ENCODE measurements around the gene PLSCR3. TPM values are rescaled to one million over a fixed set of nuclear protein-coding genes. Genes with fewer than 3 reads are reported as not detected.

Gene PLSCR3
- total RNA-seq, 2 experiments from 2014 or later, result 79.3 to 82.1 TPM

DNA sequence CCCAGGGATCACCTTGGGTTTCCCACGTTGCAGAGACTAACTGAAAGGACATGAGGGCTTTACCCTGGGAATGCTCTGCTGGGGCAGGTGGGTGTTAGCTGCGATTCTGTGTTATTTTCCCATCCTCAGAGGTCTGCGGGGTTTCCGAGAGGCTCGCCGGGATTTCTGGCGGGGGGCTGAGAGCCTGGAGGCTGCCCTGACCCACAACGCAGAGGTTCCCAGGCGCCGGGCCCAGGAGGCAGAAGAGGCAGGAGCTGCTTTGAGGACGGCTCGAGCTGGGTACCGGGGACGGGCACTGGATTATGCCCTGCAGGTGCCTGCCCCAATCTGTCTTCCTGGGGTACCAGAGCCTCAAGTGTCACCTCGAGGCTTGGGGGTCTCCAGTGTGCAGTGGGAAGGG lies 51.1 kb downstream of the PLSCR3 start:
- POLR2A ChIA-PET, result interaction anchor here (1.1 to 3.7 kb wide), 4 partner anchors 14 to 41 kb away, joined by 5 to 19 read pairs (median 9); partner anchors contain the start of genes EIF5A and NEURL4
- ATAC-seq (ENCODE audit: low read depth) (no peak), DNase-seq (no peak)
- Mint-ChIP-seq H3K36me3 (peaks cover 25% of the 10 kb centered on the region), H3K4me3 (no peak overlapping the region), H3K27me3 (no peaks in the 10 kb centered on the region), H3K4me1 (peaks cover 25% of the 10 kb centered on the region), H3K27ac (no peak overlapping the region), H3K9me3 (no peaks in the 10 kb centered on the region)

DNA sequence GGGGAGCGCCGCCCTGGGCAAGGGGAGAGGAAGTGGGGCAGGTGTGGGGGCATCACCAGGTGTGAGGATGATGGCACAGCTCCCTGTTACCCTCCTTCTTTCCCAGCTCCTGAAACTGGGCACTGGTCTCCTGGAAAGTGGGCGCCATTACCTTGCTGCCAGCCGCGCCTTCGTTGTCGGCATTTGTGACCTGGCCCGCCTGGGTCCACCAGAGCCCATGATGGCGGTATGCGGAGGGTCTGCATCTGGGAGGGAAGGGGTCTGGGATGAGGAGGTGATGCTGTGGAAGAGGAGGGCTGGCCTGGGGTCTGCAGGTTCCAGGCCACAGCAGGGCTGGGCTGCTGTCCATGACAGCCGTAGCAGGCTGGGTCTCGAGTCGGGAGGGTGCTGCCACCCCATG lies 52.5 kb downstream of the PLSCR3 start:
- Mint-ChIP-seq H3K4me3 (no peak overlapping the region), H3K9me3 (no peaks in the 10 kb centered on the region), H3K4me1 (peaks cover 31% of the 10 kb centered on the region), H3K27ac (no peak overlapping the region), H3K27me3 (no peaks in the 10 kb centered on the region), H3K36me3 (peaks cover 33% of the 10 kb centered on the region)
- ATAC-seq (ENCODE audit: low read depth) (no peak), DNase-seq (no peak)
- POLR2A ChIA-PET, result interaction anchor here (0.7 kb wide), 1 partner anchor 8 kb away, joined by 5 read pairs; no protein-coding TSS in a partner anchor

DNA sequence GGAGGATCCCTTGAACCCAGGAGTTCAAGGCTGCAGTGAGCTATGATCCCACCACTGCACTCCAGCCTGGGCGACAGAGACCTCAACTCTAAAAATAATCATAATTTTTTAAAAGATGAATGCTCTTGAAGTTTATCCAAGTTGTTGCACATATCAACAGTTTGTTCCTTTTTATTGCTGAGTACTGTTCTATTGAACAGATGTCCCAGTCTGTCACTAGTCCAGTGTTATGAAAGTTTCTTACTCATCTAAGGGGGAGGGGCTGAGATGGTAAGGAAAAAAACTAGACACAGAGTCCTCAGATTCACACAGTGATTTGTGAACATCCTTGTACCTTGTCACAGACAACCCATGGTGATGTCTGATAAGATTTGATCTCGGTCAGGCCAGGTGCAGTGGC lies 54.1 kb downstream of the PLSCR3 start:
- peak overlapping the region; percentile 61 for H3K27ac Mint-ChIP-seq
- H3K4me1 Mint-ChIP-seq, result peaks cover 40% of the 10 kb centered on the region
- ATAC-seq (ENCODE audit: low read depth) (no peak), DNase-seq (no peak)
- POLR2A ChIA-PET, result interaction anchor here (5.9 kb wide), 1 partner anchor 9 kb away, joined by 112 read pairs; no protein-coding TSS in a partner anchor
- no peaks in the 10 kb centered on the region for H3K9me3 Mint-ChIP-seq
- peaks cover 33% of the 10 kb centered on the region for H3K36me3 Mint-ChIP-seq
- H3K27me3 Mint-ChIP-seq, result no peaks in the 10 kb centered on the region
- H3K4me3 Mint-ChIP-seq, result peak overlapping the region; percentile 29

Other genes starting within 250 kb of the PLSCR3 start
- gene ASGR1, start 215.2 kb downstream of the PLSCR3 start, total RNA-seq, result 1 to 10 TPM; 1.1 to 1.5 TPM
- gene DLG4, start 174.7 kb downstream of the PLSCR3 start, total RNA-seq, result 10 to 100 TPM; 21.2 to 22.4 TPM
- gene ACADVL, start 174.6 kb downstream of the PLSCR3 start, total RNA-seq, result 100 to 1,000 TPM; 417 to 434 TPM
- 10 to 100 TPM; 62.1 to 67.3 TPM for gene DVL2, start 160.0 kb downstream of the PLSCR3 start, total RNA-seq
- gene PHF23, start 155.1 kb downstream of the PLSCR3 start, total RNA-seq, result 10 to 100 TPM; 49.9 to 50.4 TPM
- gene GABARAP, start 152.1 kb downstream of the PLSCR3 start, total RNA-seq, result 100 to 1,000 TPM; 244 to 251 TPM
- gene CTDNEP1, start 142.8 kb downstream of the PLSCR3 start, total RNA-seq, result 100 to 1,000 TPM; 157 to 160 TPM
- 10 to 100 TPM; 49.5 to 52.0 TPM for gene ELP5, start 142.3 kb downstream of the PLSCR3 start, total RNA-seq
- gene CLDN7, start 132.0 kb downstream of the PLSCR3 start, total RNA-seq, result 1 to 10 TPM; 1.7 to 2.6 TPM
- not detected for gene SLC2A4, start 112.8 kb downstream of the PLSCR3 start, total RNA-seq
- 1 to 10 TPM in 1 of 2 experiments, under 1 TPM in 1; 0.37 to 1.2 TPM for gene YBX2, start 99.9 kb downstream of the PLSCR3 start, total RNA-seq
- 100 to 1,000 TPM; 420 to 451 TPM for gene EIF5A, start 86.9 kb downstream of the PLSCR3 start, total RNA-seq
- gene GPS2, start 79.2 kb downstream of the PLSCR3 start, total RNA-seq, result 10 to 100 TPM; 97.1 to 98.5 TPM
- gene NEURL4, start 65.2 kb downstream of the PLSCR3 start, total RNA-seq, result 10 to 100 TPM; 53.4 to 58.6 TPM
- gene ACAP1, start 58.0 kb downstream of the PLSCR3 start, total RNA-seq, result 100 to 1,000 TPM; 710 to 756 TPM
- gene KCTD11, start 42.4 kb downstream of the PLSCR3 start, total RNA-seq, result 1 to 10 TPM; 8.1 to 8.7 TPM
- not detected for gene TMEM95, start 39.4 kb downstream of the PLSCR3 start, total RNA-seq
- gene TNK1, start 13.4 kb downstream of the PLSCR3 start, total RNA-seq, result 1 to 10 TPM; 5.2 to 6.5 TPM
- 10 to 100 TPM; 52.9 to 55.6 TPM for gene TMEM256, start 9.6 kb upstream of the PLSCR3 start, total RNA-seq
- gene NLGN2, start 13.3 kb upstream of the PLSCR3 start, total RNA-seq, result 1 to 10 TPM; 8.0 to 8.7 TPM
- not detected for gene SPEM1, start 25.8 kb upstream of the PLSCR3 start, total RNA-seq
- not detected for gene SPEM2, start 31.1 kb upstream of the PLSCR3 start, total RNA-seq
- gene SPEM3, start 34.3 kb upstream of the PLSCR3 start, total RNA-seq, result not detected
- gene TMEM102, start 40.9 kb upstream of the PLSCR3 start, total RNA-seq, result 10 to 100 TPM; 15.7 to 17.7 TPM
- gene FGF11, start 45.0 kb upstream of the PLSCR3 start, total RNA-seq, result 10 to 100 TPM; 25.4 to 28.5 TPM
- gene CHRNB1, start 50.5 kb upstream of the PLSCR3 start, total RNA-seq, result 10 to 100 TPM; 15.2 to 15.7 TPM
- gene ZBTB4, start 85.1 kb upstream of the PLSCR3 start, total RNA-seq, result 10 to 100 TPM; 56.0 to 58.6 TPM
- not detected for gene SLC35G6, start 86.9 kb upstream of the PLSCR3 start, total RNA-seq
- gene POLR2A, start 89.8 kb upstream of the PLSCR3 start, total RNA-seq, result 100 to 1,000 TPM; 192 to 214 TPM
- 10 to 100 TPM; 93.0 to 95.7 TPM for gene TNFSF12, start 154.5 kb upstream of the PLSCR3 start, total RNA-seq
- 1 to 10 TPM; 8.2 to 8.4 TPM for gene TNFSF13, start 164.2 kb upstream of the PLSCR3 start, total RNA-seq
- gene SENP3, start 167.4 kb upstream of the PLSCR3 start, total RNA-seq, result 10 to 100 TPM; 43.7 to 50.2 TPM
- gene CD68, start 185.1 kb upstream of the PLSCR3 start, total RNA-seq, result 10 to 100 TPM; 32.5 to 33.9 TPM
- gene MPDU1, start 189.3 kb upstream of the PLSCR3 start, total RNA-seq, result 10 to 100 TPM; 50.2 TPM
- under 1 TPM; 0.30 to 0.57 TPM for gene SOX15, start 195.6 kb upstream of the PLSCR3 start, total RNA-seq
- gene FXR2, start 220.4 kb upstream of the PLSCR3 start, total RNA-seq, result 10 to 100 TPM; 37.7 to 38.2 TPM
- 10 to 100 TPM; 40.0 to 41.2 TPM for gene SAT2, start 233.3 kb upstream of the PLSCR3 start, total RNA-seq
- not detected for gene SHBG, start 235.6 kb upstream of the PLSCR3 start, total RNA-seq